Breast epithelium (tissue), 3 donors: ENCODE results near the gene HUNK.

ENCODE experiments used
- CTCF ChIP-seq, 3 donors: fragments of 450-650 bp; IDR thresholded peaks; one replicate each; pipeline ENCODE4 v1.5.1; 2016 to 2017; ENCODE audit warnings: antibody characterized with exemption in 3 of 3, mild to moderate bottlenecking in 3 of 3, moderate library complexity in 3 of 3
- POLR2A ChIP-seq: fragments of 450-650 bp; IDR thresholded peaks from one replicate; pipeline ENCODE4 v1.6.1; 2016; ENCODE audit warnings: antibody characterized with exemption, mild to moderate bottlenecking, moderate library complexity
- POLR2AphosphoS5 ChIP-seq, 3 donors: sonication (generic); formaldehyde crosslinking; IDR thresholded peaks; one replicate each; pipeline ENCODE4 v1.6.1; 2017; ENCODE audit warnings: antibody characterized with exemption in 3 of 3

- TF ChIP-seq CTCF (IDR thresholded peaks at IDR 0.05) (no peak), POLR2A (no peak), POLR2AphosphoS5 (IDR thresholded peaks at IDR 0.05) (no peak)
Measured at GRCh38 chr21:31888936-31889371, 16.1 kb downstream of the HUNK start.
